ES-I3 (cell line): ENCODE data around the gene ATP8A1.

Source experiments
- H3K36me3 ChIP-seq: 2 replicates; pipeline ENCODE4 v1.6.1; 2013; ENCODE audit warnings: mild to moderate bottlenecking, low read length, control low read depth, moderate library complexity; ENCODE audit not compliant: insufficient read depth
- H3K4me1 ChIP-seq: 2 replicates; pipeline ENCODE4 v1.6.1; 2013; ENCODE audit warnings: mild to moderate bottlenecking, control low read depth, low read length; ENCODE audit not compliant: insufficient read depth
- H3K9ac ChIP-seq: 2 replicates; pipeline ENCODE4 v1.6.1; 2013; ENCODE audit warnings: low read depth, mild to moderate bottlenecking, low read length, moderate library complexity
- H3K9me3 ChIP-seq: 2 replicates; pipeline ENCODE4 v1.6.1; 2013; ENCODE audit warnings: mild to moderate bottlenecking, low read length, moderate library complexity; ENCODE audit not compliant: control insufficient read depth, insufficient read depth

The ATP8A1 gene

GRCh38 chr4:42625329-42625728 lies 31.6 kb downstream of the ATP8A1 start:
- H3K9me3 ChIP-seq, result no peaks in the 10 kb centered on the region
- H3K36me3 ChIP-seq, result no peaks in the 10 kb centered on the region
- H3K4me1 ChIP-seq, result no peaks in the 10 kb centered on the region
- H3K9ac ChIP-seq, result no peak overlapping the region

- Histone ChIP-seq H3K36me3 (no peaks in the 10 kb centered on the region), H3K4me1 (no peaks in the 10 kb centered on the region), H3K9ac (no peak overlapping the region), H3K9me3 (no peaks in the 10 kb centered on the region)
These were observed 32.4 kb downstream of the ATP8A1 start for GRCh38 chr4:42624551-42624950.

- H3K4me1 ChIP-seq, result no peaks in the 10 kb centered on the region
- no peaks in the 10 kb centered on the region for H3K36me3 ChIP-seq
These were observed 38.9 kb downstream of the ATP8A1 start for GRCh38 chr4:42618023-42618422.

GRCh38 chr4:42617030-42617429 lies 39.9 kb downstream of the ATP8A1 start:
- Histone ChIP-seq H3K9ac (no peak overlapping the region), H3K4me1 (no peaks in the 10 kb centered on the region), H3K36me3 (no peaks in the 10 kb centered on the region), H3K9me3 (no peaks in the 10 kb centered on the region)

More at GRCh38 chr4:42618023-42618422, 38.9 kb downstream of the ATP8A1 start:
- no peak overlapping the region for H3K9ac ChIP-seq
- no peaks in the 10 kb centered on the region for H3K9me3 ChIP-seq

GRCh38 chr4:42616572-42616971 lies 40.3 kb downstream of the ATP8A1 start:
- Histone ChIP-seq H3K4me1 (no peaks in the 10 kb centered on the region), H3K9ac (no peak overlapping the region), H3K9me3 (no peaks in the 10 kb centered on the region), H3K36me3 (no peaks in the 10 kb centered on the region)

- Histone ChIP-seq H3K9me3 (no peaks in the 10 kb centered on the region), H3K4me1 (no peaks in the 10 kb centered on the region), H3K9ac (no peak overlapping the region), H3K36me3 (no peaks in the 10 kb centered on the region)
These were observed 41.7 kb downstream of the ATP8A1 start for GRCh38 chr4:42615131-42615763.

- Histone ChIP-seq H3K9ac (no peak overlapping the region), H3K9me3 (no peaks in the 10 kb centered on the region), H3K4me1 (no peaks in the 10 kb centered on the region), H3K36me3 (no peaks in the 10 kb centered on the region)
These were observed 44.0 kb downstream of the ATP8A1 start for GRCh38 chr4:42612898-42613297.

- Histone ChIP-seq H3K9ac (no peak overlapping the region), H3K36me3 (no peaks in the 10 kb centered on the region), H3K9me3 (no peaks in the 10 kb centered on the region)
These were observed 46.0 kb downstream of the ATP8A1 start for GRCh38 chr4:42610941-42611340.

GRCh38 chr4:42609051-42609450 lies 47.9 kb downstream of the ATP8A1 start:
- H3K9me3 ChIP-seq, result no peaks in the 10 kb centered on the region
- no peaks in the 10 kb centered on the region; the same call in 1 of the 2 replicates for H3K4me1 ChIP-seq
- H3K9ac ChIP-seq, result no peak overlapping the region
- H3K36me3 ChIP-seq, result no peaks in the 10 kb centered on the region

More at GRCh38 chr4:42610941-42611340, 46.0 kb downstream of the ATP8A1 start:
- H3K4me1 ChIP-seq, result no peaks in the 10 kb centered on the region

- Histone ChIP-seq H3K9ac (no peak overlapping the region), H3K9me3 (no peaks in the 10 kb centered on the region), H3K36me3 (no peaks in the 10 kb centered on the region), H3K4me1 (no peaks in the 10 kb centered on the region; the same call in 1 of the 2 replicates)
These were observed 48.4 kb downstream of the ATP8A1 start for GRCh38 chr4:42608551-42608950.

GRCh38 chr4:42607011-42607726 lies 49.7 kb downstream of the ATP8A1 start:
- Histone ChIP-seq H3K9ac (no peak overlapping the region), H3K9me3 (no peaks in the 10 kb centered on the region), H3K36me3 (no peaks in the 10 kb centered on the region), H3K4me1 (no peaks in the 10 kb centered on the region; the same call in 1 of the 2 replicates)

- no peaks in the 10 kb centered on the region for H3K36me3 ChIP-seq
- no peak overlapping the region for H3K9ac ChIP-seq
- H3K9me3 ChIP-seq, result no peaks in the 10 kb centered on the region
- H3K4me1 ChIP-seq, result no peaks in the 10 kb centered on the region; the same call in 1 of the 2 replicates
These were observed 51.6 kb downstream of the ATP8A1 start for GRCh38 chr4:42605264-42605663.

- Histone ChIP-seq H3K9me3 (no peaks in the 10 kb centered on the region), H3K36me3 (no peaks in the 10 kb centered on the region), H3K4me1 (no peaks in the 10 kb centered on the region; the same call in 1 of the 2 replicates), H3K9ac (no peak overlapping the region)
These were observed 53.0 kb downstream of the ATP8A1 start for GRCh38 chr4:42603862-42604261.

GRCh38 chr4:42600578-42600977 lies 56.3 kb downstream of the ATP8A1 start:
- H3K9me3 ChIP-seq, result no peaks in the 10 kb centered on the region
- no peak overlapping the region for H3K9ac ChIP-seq
- no peaks in the 10 kb centered on the region for H3K36me3 ChIP-seq
- H3K4me1 ChIP-seq, result no peaks in the 10 kb centered on the region; the same call in 1 of the 2 replicates

GRCh38 chr4:42596918-42597317 lies 60.0 kb downstream of the ATP8A1 start:
- Histone ChIP-seq H3K9me3 (no peaks in the 10 kb centered on the region), H3K4me1 (no peaks in the 10 kb centered on the region), H3K36me3 (no peaks in the 10 kb centered on the region), H3K9ac (no peak overlapping the region)
